ACHN (cell line): Measurements from ENCODE around the gene MITF.
A peak's percentile ranks its signal among the peaks of the same experiment; 100 is the strongest.
"Not testable (repeated sequence)": the region's sequence is repeated elsewhere in the genome, so short reads cannot be mapped to it uniquely, and the experiment has no call there.

Experiments used
- DNase-seq: peaks from one replicate; pipeline ENCODE4 v3.0.0-alpha.2; 2015
- in situ Hi-C: cut with HindIII; loops from 2 replicates; pipeline ENCODE4 v1.10.0; 2017; ENCODE audit warnings: low sequenced_read_pairs, low pct_ligation_motif_present, low pct_unique_long_range_greater_than_20kb

The MITF gene

GRCh38 chr3:69775751-69776150, 36.5 kb downstream of the MITF start:
- in situ Hi-C loops = loop anchor here (25.0 kb wide), 1 partner anchor 88 kb away; no protein-coding TSS in a partner anchor
- no peak for DNase-seq

GRCh38 chr3:69776289-69776688, 37.0 kb downstream of the MITF start:
- no peak for DNase-seq
- in situ Hi-C loops = loop anchor here (25.0 kb wide), 1 partner anchor 89 kb away; no protein-coding TSS in a partner anchor

- no peak for DNase-seq
- in situ Hi-C loops = loop anchor here (25.0 kb wide), 1 partner anchor 90 kb away; no protein-coding TSS in a partner anchor
These were observed 37.8 kb downstream of the MITF start for GRCh38 chr3:69776920-69777581.

- in situ Hi-C loops = loop anchor here (25.0 kb wide), 1 partner anchor 90 kb away; no protein-coding TSS in a partner anchor
- DNase-seq = no peak
These were observed 38.3 kb downstream of the MITF start for GRCh38 chr3:69777582-69777967.

- in situ Hi-C loops = loop anchor here (25.0 kb wide), 1 partner anchor 94 kb away; no protein-coding TSS in a partner anchor
- DNase-seq = no peak
These were observed 42.3 kb downstream of the MITF start for GRCh38 chr3:69781593-69781992.

- in situ Hi-C loops = loop anchor here (25.0 kb wide), 1 partner anchor 98 kb away; no protein-coding TSS in a partner anchor
- DNase-seq = peak; percentile 83
These were observed 45.8 kb downstream of the MITF start for GRCh38 chr3:69784954-69785514.

- in situ Hi-C loops = loop anchor here (25.0 kb wide), 1 partner anchor 99 kb away; no protein-coding TSS in a partner anchor
- DNase-seq = no peak
These were observed 46.6 kb downstream of the MITF start for GRCh38 chr3:69785769-69786320.

GRCh38 chr3:69786854-69787253, 47.6 kb downstream of the MITF start:
- DNase-seq = no peak
- in situ Hi-C loops = loop anchor here (25.0 kb wide), 1 partner anchor 100 kb away; no protein-coding TSS in a partner anchor

GRCh38 chr3:69787436-69788168, 48.3 kb downstream of the MITF start:
- DNase-seq = peak; percentile 81
- in situ Hi-C loops = loop anchor here (25.0 kb wide), 1 partner anchor 100 kb away; no protein-coding TSS in a partner anchor

GRCh38 chr3:69791106-69791505, 51.8 kb downstream of the MITF start:
- peak; percentile 47 for DNase-seq
- in situ Hi-C loops = loop anchor here (25.0 kb wide), 1 partner anchor 104 kb away; no protein-coding TSS in a partner anchor

- in situ Hi-C loops = loop anchor here (25.0 kb wide), 1 partner anchor 105 kb away; no protein-coding TSS in a partner anchor
- peak; percentile 48 for DNase-seq
These were observed 52.7 kb downstream of the MITF start for GRCh38 chr3:69791919-69792399.

GRCh38 chr3:69796126-69796525, 56.9 kb downstream of the MITF start:
- in situ Hi-C loops = loop anchor here (25.0 kb wide), 1 partner anchor 109 kb away; no protein-coding TSS in a partner anchor
- not testable (repeated sequence) for DNase-seq

- in situ Hi-C loops = no loop called here
- no peak for DNase-seq
These were observed 64.5 kb downstream of the MITF start for GRCh38 chr3:69803681-69804270.

- DNase-seq = no peak
- in situ Hi-C loops = no loop called here
These were observed 66.2 kb downstream of the MITF start for GRCh38 chr3:69805491-69805890.

- in situ Hi-C loops = no loop called here
- no peak for DNase-seq
These were observed 67.6 kb downstream of the MITF start for GRCh38 chr3:69806735-69807438.

- in situ Hi-C loops = no loop called here
- no peak for DNase-seq
These were observed 68.4 kb downstream of the MITF start for GRCh38 chr3:69807674-69808073.

GRCh38 chr3:69809076-69809835, 70.0 kb downstream of the MITF start:
- no peak for DNase-seq
- in situ Hi-C loops = no loop called here
